GM18517 (cell line): ENCODE results near the gene CARF.
"Not testable (repeated sequence)": the region's sequence is repeated elsewhere in the genome, so short reads cannot be mapped to it uniquely, and the experiment has no call there.

Source experiments
- ATAC-seq: cut with Tn5 transposase; IDR thresholded peaks from one replicate; pipeline ENCODE4 v1.9.1; 2021; ENCODE audit warnings: mild to moderate bottlenecking, moderate library complexity; ENCODE audit not compliant: unreplicated experiment

CARF gene, protein sequence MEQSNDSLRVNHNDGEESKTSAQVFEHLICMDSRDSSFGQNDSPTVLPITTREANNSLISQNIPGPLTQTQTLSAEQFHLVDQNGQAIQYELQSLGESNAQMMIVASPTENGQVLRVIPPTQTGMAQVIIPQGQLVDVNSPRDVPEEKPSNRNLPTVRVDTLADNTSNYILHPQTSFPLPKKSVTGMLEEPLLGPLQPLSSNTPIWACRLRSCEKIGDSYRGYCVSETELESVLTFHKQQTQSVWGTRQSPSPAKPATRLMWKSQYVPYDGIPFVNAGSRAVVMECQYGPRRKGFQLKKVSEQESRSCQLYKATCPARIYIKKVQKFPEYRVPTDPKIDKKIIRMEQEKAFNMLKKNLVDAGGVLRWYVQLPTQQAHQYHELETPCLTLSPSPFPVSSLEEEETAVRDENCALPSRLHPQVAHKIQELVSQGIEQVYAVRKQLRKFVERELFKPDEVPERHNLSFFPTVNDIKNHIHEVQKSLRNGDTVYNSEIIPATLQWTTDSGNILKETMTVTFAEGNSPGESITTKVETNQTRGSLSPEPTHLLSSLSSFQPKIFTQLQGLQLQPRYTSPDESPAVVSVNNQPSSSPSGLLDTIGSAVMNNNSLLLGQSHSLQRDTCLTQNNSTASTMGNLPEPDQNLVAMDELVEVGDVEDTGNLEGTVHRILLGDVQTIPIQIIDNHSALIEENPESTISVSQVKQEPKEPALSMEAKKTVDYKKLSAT

DNA sequence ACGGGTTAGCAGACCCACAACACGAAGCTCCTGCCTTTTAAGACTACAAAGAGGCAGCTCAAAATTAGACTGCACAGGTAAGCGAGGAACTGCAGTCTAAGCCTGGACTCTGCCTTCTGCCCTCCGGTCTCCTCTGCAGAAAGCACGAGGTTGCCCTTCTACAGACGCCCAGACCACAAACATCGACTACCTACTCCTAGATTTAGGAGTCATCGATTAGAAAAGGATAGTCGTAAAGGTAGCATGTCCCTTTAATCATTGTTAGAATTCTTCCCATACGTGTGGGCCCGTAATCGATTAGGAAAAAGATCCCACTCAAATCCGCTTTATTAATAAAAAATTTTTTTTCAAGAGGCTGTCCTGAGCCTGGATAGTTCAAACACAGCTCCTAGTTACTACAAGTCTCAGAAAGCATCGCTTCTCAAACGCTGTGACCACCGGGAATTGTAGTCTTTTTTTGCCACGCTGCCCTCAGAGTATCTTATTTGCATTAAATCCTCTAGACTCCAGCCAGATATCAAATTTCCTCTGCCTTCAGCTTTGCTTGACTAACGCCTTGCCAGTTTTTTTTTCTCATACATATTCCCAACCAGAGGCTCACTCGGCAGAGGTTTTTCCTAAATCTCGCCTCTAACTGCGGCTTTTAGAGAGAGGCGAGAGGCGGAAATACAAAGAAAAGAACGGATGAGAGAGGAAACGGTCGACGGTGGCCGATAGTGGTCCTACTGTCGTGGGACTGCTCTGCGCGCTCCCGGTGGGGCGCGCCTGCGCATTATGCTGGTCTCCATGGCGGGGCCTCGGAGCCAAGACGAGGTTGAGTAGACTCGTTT lies at the start of gene CARF, which contains the start of gene WDR12:
Gene CARF, plus strand, starts transcription at position 764 of the 830 bp plus-strand sequence. CDS start 29,628 bp downstream, outside the sequence.
Gene WDR12, minus strand, starts transcription at position 162 of the 830 bp plus-strand sequence. CDS start 197 bp downstream, outside the sequence.
- ATAC-seq: peak; percentile 79

DNA sequence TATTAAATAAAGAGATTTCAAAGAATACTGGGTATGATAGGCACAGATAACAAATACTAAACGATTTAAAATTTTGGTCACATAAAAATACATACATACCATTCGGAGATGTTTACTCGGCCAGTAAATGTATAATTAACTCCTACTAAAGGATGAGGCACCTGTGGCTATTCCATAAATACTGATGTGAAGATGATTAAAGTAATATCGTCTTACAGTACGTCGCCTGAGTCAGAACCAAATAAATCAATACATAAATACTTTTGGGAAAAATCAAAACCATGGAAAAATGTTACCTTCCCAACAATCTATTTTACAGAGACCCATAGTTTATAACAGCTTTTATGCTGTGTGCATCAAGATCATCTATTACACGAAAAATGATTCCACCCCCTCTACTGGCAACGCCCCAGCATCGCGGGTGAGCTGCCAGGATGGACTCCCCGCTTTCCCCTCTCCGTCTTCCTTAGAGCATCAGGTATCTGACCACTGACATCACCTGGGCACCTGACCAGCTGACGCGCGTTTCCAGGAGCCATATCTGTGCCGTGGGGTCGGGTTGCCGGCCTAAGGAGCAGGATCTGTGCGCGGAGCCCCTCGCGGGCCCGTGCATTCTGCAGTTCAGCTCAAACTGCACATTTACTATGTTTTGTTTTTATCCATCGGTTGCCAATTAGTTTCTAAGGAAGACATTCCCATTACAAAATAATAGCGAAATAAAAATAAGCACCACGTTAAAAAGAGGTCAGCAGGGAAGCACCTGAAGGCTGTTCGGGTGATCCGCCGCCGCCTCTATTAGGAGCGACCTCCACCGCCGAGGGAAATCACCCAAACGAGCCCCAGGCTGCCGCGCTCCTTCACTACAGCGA lies 41.4 kb upstream of the CARF start:
- ATAC-seq: peak; percentile 70

DNA sequence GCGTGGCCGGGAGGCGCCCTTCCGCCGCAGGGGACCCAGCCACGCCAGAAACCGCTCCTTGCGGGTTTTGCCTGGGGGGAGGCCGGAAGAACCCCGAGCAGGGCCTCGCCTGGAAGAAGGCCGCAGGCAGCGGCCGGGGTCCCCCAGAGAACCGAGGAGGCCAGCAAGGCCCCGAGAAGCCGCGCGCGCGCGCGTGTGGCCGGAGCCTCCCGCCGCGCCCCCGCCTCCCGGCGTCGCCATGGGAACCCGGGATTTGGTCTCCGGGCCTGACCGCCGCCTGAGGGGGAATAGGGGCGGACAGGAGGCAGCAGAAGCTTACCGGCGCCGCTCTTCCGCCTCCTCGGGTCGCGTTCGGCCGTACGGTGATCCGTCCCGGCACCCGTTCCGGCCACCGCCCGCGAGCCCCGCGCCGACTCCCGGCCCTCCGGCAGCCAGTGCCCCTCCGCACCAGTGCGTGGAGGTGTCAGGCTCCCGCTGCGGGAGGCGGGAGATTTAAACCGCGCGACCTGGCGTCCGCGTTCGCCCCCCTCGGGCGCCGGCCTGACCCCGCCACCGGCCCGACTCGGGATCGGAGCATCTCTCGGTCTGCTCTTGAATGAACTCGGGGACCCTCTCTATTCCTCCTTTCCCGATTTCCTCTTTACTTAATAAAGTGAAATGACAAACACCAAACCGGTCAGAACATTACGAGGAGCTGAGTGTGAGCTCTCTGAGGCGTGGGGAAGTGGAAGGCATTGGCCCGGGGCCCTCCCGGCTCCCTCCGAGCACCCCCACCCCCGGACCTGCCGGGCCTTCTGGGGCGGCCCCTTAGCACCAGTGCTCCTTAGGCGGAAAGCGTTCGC lies 40.6 kb upstream of the CARF start, which contains the start of gene ICA1L:
Gene ICA1L, minus strand, starts transcription at position 467 of the 842 bp plus-strand sequence. CDS start 42,757 bp downstream, outside the sequence.
- peak; percentile 50 for ATAC-seq

DNA sequence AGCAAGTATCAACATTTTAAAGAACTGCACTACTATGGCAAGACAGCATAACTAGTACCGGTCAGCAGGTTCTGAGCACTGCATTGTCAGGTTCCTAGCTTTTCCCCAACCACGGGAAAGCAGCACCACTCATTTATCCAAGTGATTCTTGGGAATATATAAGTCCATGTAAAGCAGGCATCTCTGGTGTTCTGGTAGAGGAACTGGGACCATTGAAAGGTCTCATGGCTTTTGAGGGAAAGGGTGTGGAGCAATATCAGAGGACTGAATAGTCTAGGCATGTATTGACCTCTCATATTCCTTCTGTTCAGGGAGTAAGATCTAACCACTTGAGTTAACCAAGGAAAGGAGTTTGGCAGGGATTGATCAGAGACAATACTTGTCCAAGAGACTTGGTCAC lies 34.4 kb upstream of the CARF start:
- no peak for ATAC-seq

DNA sequence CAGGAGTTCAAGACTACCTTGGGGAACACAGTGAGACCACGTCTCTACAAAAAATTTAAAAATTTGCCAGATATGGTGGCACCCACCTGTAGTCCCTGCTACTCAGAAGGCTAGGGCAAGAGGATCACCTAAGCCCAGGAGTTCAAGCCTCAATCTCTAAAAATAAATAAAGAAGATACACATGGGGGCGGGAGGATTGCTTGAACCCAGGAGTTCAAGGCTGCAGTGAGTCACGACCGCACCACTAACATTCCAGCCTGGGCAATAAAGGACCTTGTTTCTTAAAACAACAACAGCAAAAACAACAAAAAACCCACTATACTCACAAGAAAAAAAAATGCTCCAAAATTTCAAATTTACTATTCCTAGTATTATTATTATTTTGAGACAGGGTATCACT lies 30.5 kb upstream of the CARF start:
- no peak for ATAC-seq

DNA sequence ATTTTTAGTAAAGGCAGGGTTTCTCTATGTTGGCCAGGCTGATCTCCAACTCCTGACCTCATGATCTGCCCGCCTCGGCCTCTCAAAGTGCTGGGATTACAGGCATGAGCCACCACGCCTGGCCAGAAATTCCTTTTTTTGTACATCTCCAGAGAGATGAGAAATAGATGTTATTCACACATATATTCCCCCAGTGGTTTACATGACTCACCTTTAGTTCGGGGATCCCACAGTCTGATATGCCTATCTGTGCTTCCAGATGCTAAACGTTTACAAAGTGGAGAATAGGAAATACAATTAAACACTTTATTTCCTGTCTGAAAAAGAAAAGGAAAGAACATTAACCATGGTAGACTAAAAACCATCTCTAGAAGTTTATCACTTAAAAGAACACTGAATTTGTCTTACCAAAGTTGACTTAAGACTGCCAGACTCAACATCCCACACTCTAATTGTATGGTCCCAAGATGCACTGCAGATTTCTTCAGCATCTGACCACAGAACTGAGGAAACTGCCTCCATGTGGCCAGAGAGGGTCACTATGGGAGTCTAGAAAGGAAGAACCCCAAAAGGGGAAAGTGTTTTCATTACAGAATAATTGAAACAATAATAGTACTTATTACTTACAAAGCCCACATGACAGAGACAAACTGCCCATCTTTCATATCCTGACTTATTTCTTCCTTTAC lies 27.9 kb upstream of the CARF start:
- no peak for ATAC-seq

DNA sequence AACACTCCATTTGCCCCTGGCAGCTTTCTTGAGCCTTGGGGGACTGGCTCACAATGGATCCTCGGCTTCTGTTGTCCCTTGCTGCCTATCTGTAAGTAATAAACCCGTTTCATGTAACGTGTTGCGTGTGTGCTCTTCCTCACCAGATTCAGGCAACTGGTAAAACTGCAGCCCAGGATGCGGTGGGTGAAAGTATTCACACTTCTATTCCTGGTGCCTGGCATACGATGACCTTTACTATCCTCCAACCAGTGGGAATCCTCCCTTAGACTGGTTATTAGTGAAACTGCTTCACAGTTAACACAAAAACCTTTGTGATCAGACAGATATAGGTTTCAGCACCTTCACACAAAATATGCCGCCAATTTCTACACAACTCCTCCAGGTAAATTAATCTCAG lies 26.9 kb upstream of the CARF start:
- no peak for ATAC-seq

DNA sequence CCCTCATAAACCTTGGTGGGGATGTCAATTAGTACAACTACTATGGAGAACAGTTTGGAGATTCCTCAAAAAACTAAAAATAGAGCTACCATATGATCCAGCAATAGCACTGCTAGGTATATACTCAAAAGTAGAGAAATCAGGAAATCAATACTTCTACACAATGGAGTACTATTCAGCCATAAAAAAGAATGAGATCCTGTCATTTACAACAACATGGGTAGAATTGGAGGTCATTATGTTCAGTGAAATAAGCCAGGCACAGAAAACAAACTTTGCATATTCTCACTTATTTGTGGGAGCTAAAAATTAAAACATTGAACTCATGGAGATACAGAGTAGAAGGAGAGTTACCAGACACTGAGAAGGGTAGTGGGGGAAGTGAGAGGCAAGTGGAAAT lies 6.6 kb upstream of the CARF start:
- ATAC-seq: not testable (repeated sequence)

DNA sequence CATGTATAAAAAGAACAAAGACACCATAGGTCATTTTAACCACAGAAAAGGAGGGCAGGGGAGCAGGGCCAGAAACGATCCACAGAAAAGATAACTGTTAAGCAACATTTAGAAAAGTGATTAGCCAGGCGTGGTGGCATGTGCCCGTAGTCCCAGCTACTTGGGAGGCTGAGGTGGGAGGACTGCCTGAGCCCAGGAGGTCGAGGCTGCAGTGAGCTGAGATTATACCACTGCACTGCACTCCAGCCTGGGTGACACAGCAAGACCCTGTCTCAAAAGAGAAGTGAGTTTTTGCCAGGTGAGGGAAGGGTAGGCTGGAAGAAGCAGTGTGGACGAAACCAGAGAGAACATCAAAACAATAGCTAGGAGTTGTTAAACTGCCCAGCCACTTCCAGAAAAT lies 3.9 kb upstream of the CARF start:
- no peak for ATAC-seq

DNA sequence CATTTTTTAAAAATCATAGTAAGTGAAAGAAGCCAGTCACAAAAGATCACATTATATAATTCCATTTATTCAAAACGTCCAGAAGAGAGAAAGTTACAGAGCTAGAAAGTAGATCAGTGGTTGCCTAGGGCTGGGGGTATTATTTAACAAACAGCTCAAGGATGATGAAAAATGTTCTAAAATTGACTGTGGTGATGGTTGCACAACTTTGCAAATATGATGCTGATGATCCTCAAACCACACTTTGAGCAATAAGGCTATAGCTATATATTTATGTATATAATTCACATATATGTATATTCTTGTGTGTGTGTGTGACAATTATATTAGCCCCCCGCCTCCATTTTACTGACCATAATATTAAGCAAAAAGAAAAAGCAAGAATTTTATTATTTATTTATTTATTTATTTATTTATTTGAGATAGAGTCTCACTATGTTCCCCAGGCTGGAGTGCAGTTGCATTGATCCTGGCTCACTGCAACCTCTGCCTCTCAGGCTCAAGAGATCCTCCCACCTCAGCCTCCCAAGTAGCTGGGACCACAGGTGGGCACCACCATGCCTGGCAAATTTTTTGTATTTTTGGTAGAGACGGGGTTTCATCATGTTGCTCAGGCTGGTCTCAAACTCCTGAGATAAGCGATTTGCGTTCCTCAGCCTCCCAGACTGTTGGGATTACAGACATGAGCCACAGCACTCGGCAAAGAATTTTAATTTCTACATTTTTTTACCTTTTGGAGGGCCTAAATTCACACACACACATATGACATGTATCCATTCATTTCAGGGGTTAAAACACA lies 2.5 kb upstream of the CARF start:
- no peak for ATAC-seq

DNA sequence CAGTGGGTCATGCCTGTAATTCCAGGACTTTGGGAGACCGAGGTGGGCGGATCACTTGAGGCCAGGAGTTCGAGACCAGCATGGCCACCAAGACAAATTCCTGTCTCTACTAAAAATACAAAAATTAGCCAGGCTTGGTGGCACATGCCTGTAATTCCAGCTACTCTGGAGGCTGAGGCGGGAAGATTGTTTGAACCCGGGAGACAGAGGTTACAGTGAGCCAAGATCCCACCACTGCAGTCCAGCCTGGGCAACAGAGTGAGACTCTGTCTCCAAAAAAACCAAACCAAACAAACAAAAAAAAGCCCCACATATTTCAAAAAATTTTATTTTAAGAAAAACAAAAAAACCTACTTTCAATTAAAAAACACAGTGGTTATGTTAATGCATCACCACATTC lies 1.8 kb upstream of the CARF start:
- not testable (repeated sequence) for ATAC-seq

DNA sequence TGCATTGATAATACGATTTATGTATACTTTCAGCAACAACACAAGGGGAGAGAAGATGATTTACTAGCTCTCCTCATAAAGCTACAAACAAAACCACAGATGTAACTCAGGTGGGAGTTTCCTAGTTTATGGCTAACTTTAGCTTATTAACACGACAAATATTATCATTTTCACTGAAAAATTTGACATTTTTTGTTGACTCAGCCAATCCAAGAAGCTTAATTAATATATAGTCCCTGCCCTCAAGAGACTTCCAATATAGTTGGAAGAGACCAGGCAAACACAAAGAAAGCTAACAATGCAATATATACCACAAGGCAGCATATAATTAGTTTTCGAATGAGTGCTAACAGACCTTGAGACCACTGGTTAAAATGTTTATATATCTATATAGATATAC lies 1.4 kb upstream of the CARF start:
- no peak for ATAC-seq

DNA sequence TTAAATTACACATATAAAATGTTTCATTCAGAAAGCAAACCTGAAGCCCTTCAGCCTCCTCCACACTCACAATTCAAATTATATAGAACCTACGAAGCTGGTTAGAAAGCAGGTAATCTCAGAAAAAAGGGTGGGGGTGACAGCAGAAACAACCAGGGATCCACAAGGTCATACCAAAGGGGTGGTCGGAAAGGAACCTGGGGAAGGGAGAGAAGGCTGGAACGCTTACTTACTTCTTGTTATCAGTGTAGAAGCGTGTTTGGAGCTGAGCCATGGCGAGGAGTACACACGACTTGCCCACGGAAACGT lies 918 bp upstream of the CARF start:
- ATAC-seq: no peak

DNA sequence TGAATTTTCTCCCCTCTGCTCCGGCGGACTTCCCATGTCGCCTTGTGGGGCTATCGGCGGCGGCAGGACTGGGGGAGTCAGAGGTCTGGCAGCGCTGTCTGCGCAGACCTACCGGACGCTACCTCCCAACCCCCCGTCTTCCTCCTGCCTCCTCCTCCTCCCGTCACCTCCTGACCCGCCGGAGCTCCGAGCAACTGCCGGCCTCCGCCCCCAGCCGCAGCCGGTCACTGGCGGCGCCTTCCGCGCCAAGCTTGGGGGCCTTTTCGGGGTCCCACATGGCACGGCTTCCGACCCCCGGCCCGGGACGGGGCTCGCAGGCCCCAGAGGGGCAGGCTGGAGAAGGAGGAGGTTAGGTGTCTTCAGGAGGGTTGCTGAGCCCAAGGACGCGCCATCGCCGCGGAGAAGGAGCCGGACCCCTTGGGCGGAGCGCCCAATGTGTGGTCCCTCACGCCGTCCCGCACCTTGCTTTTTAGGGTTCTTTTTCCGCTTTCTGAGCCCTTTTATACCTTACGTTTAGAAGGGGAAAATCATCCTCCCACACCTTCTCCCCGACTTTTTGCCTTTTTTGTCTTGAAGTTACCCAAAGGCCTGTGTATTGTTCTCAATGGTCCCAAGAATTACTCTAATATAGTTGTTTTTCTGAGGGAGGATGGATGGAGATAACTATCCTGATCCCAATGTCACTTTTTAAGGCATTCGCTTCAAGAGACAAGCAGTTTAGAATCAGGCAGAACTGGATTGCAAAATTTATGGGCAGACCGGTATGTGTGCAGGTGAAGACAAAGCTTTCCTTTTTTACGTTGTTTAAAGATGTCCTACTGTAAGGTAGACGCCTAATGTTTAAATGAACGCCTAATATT lies 497 bp downstream of the CARF start:
- peak; percentile 42 for ATAC-seq

DNA sequence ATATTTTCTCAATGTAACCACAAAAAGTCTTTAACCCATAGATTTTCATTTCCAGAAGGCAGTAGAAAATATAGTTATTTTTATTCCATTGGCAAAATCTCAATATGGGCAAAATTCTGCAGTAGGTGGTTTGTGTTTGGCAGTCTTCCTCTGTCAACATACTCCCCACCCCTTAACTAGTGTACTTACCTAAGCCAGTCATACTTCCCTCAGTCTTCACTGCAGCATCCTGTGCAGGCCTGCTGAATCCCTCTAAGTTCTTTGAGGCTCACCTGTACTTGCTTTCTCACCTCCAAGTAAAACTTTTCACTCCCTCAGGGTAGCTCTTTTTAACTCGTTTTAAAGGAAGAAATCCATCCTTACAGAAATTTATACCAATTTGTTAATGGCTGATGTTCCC lies 6.8 kb downstream of the CARF start:
- no peak for ATAC-seq

DNA sequence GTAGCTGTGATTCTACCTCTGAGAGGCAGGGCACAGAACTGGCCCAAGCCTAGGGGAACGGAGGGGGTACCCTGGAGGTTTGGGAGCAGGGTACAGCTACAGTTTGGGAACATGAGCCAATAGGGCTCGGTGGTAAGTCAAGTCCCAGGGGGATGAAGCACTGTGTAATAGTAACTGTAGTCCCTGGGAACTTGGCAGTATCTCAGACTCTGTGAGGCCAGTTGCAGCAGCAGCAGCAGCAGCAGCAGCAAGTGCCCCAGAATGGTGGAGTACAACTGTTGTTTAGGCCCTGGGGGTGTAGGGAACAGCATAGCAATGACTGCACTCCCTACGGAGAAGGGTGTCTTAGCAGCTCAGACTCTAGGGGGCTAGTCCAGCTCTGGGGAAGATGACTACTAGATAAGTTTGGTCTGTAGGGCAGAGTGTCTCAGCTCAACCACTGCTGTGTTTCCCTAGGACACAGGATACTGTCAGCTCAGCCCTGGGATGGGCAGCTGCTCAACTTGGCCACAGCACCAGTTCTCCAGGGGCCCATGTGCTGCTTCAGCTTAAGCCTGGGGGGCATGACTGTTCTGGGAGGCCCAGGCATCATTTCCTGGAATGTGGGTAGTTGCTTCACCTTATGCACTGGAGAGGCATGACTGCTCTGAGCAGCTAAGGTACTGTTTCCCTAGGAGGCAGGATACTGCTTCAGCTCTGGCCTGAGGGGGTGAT lies 20.5 kb downstream of the CARF start:
- no peak for ATAC-seq

DNA sequence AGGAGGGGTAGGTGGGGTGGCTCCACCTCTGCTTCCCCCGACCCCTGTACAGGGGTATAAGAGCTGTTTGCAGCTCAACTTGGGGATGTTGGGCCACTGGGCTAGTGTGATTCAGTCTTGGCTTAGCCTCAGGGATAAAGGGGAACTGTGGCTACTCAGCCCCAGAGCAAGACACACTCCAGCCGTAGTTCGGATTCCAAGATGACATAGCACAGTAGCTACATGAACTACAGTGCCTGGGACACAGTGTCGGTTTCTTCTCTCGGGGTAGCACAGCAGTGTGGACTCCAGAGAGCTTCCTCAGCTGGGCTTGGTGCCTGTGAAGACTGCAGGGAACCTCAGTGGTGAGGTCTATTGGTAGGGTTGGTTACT lies 21.1 kb downstream of the CARF start:
- no peak for ATAC-seq
